HG03439 (cell line): ENCODE measurements around the gene OLIG3.

Source experiments
- ATAC-seq: cut with Tn5 transposase; IDR thresholded peaks from one replicate; pipeline ENCODE4 v1.9.1; 2021; ENCODE audit warnings: mild to moderate bottlenecking, moderate library complexity; ENCODE audit not compliant: unreplicated experiment

Gene OLIG3

GRCh38 chr6:137494281-137494987 is at the start of gene OLIG3:
Gene OLIG3 (minus strand): TSS chr6:137494394. CDS start chr6:137494170, 224 bp downstream.
- no peak for ATAC-seq

- no peak for ATAC-seq
These were observed 48.9 kb upstream of the OLIG3 start for GRCh38 chr6:137543114-137543513.

GRCh38 chr6:137542713-137543112 is 48.5 kb upstream of the OLIG3 start:
- no peak for ATAC-seq

- no peak for ATAC-seq
These were observed 47.4 kb upstream of the OLIG3 start for GRCh38 chr6:137541534-137542063.

GRCh38 chr6:137536104-137536773 is 42.0 kb upstream of the OLIG3 start:
- ATAC-seq: no peak

- no peak for ATAC-seq
These were observed 37.3 kb upstream of the OLIG3 start for GRCh38 chr6:137531376-137532092.

GRCh38 chr6:137530404-137530803 is 36.2 kb upstream of the OLIG3 start:
- ATAC-seq: no peak

GRCh38 chr6:137522831-137523230 is 28.6 kb upstream of the OLIG3 start:
- no peak for ATAC-seq

GRCh38 chr6:137522198-137522798 is 28.1 kb upstream of the OLIG3 start:
- ATAC-seq: no peak

- no peak for ATAC-seq
These were observed 26.3 kb upstream of the OLIG3 start for GRCh38 chr6:137520520-137520919.

GRCh38 chr6:137519629-137520176 is 25.5 kb upstream of the OLIG3 start:
- no peak for ATAC-seq

GRCh38 chr6:137518386-137518983 is 24.3 kb upstream of the OLIG3 start:
- ATAC-seq: no peak

- no peak for ATAC-seq
These were observed 20.2 kb upstream of the OLIG3 start for GRCh38 chr6:137514418-137514817.

- no peak for ATAC-seq
These were observed 18.8 kb upstream of the OLIG3 start for GRCh38 chr6:137512757-137513605.

- no peak for ATAC-seq
These were observed 16.7 kb upstream of the OLIG3 start for GRCh38 chr6:137510923-137511322.

GRCh38 chr6:137498481-137499190 is 4.4 kb upstream of the OLIG3 start:
- ATAC-seq: no peak

GRCh38 chr6:137497721-137498463 is 3.7 kb upstream of the OLIG3 start:
- ATAC-seq: no peak
